SK-N-SH (cell line): ENCODE results near the gene AFF3. TPM values are rescaled to one million over a fixed set of nuclear protein-coding genes. Genes with fewer than 3 reads are reported as not detected.

ENCODE experiments used
- CTCF ChIA-PET: fragments of 300-600, 350-600 bp; formaldehyde crosslinking; extraction: SDS; loops from one replicate; lab custom pipeline; 2021; lab: Yijun Ruan, JAX
- POLR2A ChIA-PET: fragments of 350-600 bp; sonication (Branson Sonifier 250); formaldehyde crosslinking; extraction: SDS; loops from one replicate; lab custom pipeline; 2020; ENCODE audit warnings: antibody characterized with exemption, inconsistent platforms; lab: Yijun Ruan, JAX
- DNase-seq: peaks from one replicate; pipeline ENCODE4 v3.0.0; 2012
- H2AFZ ChIP-seq: fragments of 200-600 bp; sonication (generic); 2 replicates; pipeline ENCODE4 v1.8.1; 2016; ENCODE audit warnings: antibody characterized with exemption, mild to moderate bottlenecking, low read depth
- H3F3A ChIP-seq: fragments of 200-600 bp; sonication (generic); replicated peaks from 2 replicates; pipeline ENCODE3; 2016; ENCODE audit warnings: antibody characterized with exemption, mild to moderate bottlenecking; ENCODE audit not compliant: insufficient read depth
- H3K27ac ChIP-seq, 2 experiments: fragments of 200-500 bp in 1 of 2; fragments of 200-600 bp in 1 of 2; sonication (Bioruptor generic) in 1 of 2; sonication (generic), shearing (Covaris generic) in 1 of 2; 2 replicates each; pipeline versions ENCODE4 v1.5.1 to v1.6.1; 2014 to 2016; ENCODE audit warnings: low read depth in 2 of 2, inconsistent platforms in 1 of 2, low read length in 1 of 2, mild to moderate bottlenecking in 1 of 2, mixed read lengths in 1 of 2
- H3K27me3 ChIP-seq: fragments of 200-600 bp; sonication (generic), shearing (Covaris generic); 2 replicates; pipeline ENCODE4 v1.6.1; 2016; ENCODE audit warnings: mixed run types; ENCODE audit not compliant: insufficient read depth
- H3K36me3 ChIP-seq, 2 experiments: fragments of 200-500 bp in 1 of 2; fragments of 200-600 bp in 1 of 2; sonication (Bioruptor generic) in 1 of 2; sonication (generic) in 1 of 2; replicated peaks in 1 of 2; 2 replicates each; pipeline versions ENCODE3 to v1.5.1; 2014 to 2016; ENCODE audit warnings: low read length in 1 of 2, mild to moderate bottlenecking in 1 of 2; ENCODE audit not compliant: insufficient read depth in 2 of 2, control insufficient read depth in 1 of 2
- H3K4me1 ChIP-seq, 2 experiments: fragments of 200-500 bp in 1 of 2; fragments of 200-600 bp in 1 of 2; sonication (Bioruptor generic) in 1 of 2; sonication (generic), shearing (Covaris generic) in 1 of 2; 2 replicates each; pipeline versions ENCODE4 v1.5.1 to v1.6.1; 2014 to 2016; ENCODE audit warnings: low read depth in 1 of 2, low read length in 1 of 2, mixed run types in 1 of 2; ENCODE audit not compliant: insufficient read depth in 2 of 2, control insufficient read depth in 1 of 2
- H3K4me2 ChIP-seq: fragments of 200-600 bp; sonication (generic), shearing (Covaris generic); 2 replicates; pipeline ENCODE4 v1.6.1; 2017; ENCODE audit warnings: mixed run types
- H3K4me3 ChIP-seq, 2 experiments: fragments of 200-500 bp in 1 of 2; fragments of 200-600 bp in 1 of 2; sonication (Bioruptor generic) in 1 of 2; sonication (generic), shearing (Covaris generic) in 1 of 2; 2 replicates each; pipeline versions ENCODE4 v1.5.1 to v1.8.1; 2014 to 2016; ENCODE audit warnings: low read depth in 2 of 2, inconsistent platforms in 1 of 2, low read length in 1 of 2, mild to moderate bottlenecking in 1 of 2, mixed read lengths in 1 of 2, moderate library complexity in 1 of 2
- H3K79me2 ChIP-seq: fragments of 200-600 bp; sonication (generic); 2 replicates; pipeline ENCODE4 v1.8.1; 2017; ENCODE audit warnings: mild to moderate bottlenecking; ENCODE audit not compliant: insufficient read depth
- H3K9ac ChIP-seq: fragments of 200-600 bp; sonication (generic); 2 replicates; pipeline ENCODE4 v1.6.1; 2017; ENCODE audit warnings: mixed run types
- H3K9me2 ChIP-seq: fragments of 200-600 bp; sonication (generic); 2 replicates; pipeline ENCODE4 v1.6.1; 2017; ENCODE audit warnings: mixed run types
- H3K9me3 ChIP-seq: fragments of 200-600 bp; sonication (generic); 2 replicates; pipeline ENCODE4 v1.6.1; 2017; ENCODE audit warnings: mixed run types, mild to moderate bottlenecking, moderate library complexity
- H4K20me1 ChIP-seq: fragments of 200-600 bp; sonication (generic); 2 replicates; pipeline ENCODE4 v1.6.1; 2017; ENCODE audit warnings: mild to moderate bottlenecking, mixed run types; ENCODE audit not compliant: insufficient read depth
- ELF1 ChIP-seq: IDR thresholded peaks from 2 replicates; pipeline ENCODE4 v1.4.0; 2012
- EP300 ChIP-seq, 2 experiments: IDR thresholded peaks; 2 replicates each; pipeline versions ENCODE4 v1.4.0 to v1.6.1; 2012; ENCODE audit warnings: borderline replicate concordance in 1 of 2, low read depth in 1 of 2, low read length in 1 of 2
- FOSL2 ChIP-seq: IDR thresholded peaks from 2 replicates; pipeline ENCODE4 v1.4.0; 2012; ENCODE audit warnings: low read depth, mild to moderate bottlenecking, moderate library complexity, borderline replicate concordance
- JUND ChIP-seq: IDR thresholded peaks from 2 replicates; pipeline ENCODE4 v1.4.0; 2012
- MAX ChIP-seq: IDR thresholded peaks from 2 replicates; pipeline ENCODE4 v1.4.0; 2012; ENCODE audit warnings: low read depth
- MEF2A ChIP-seq: IDR thresholded peaks from 2 replicates; pipeline ENCODE4 v1.4.0; 2012; ENCODE audit warnings: low read depth, borderline replicate concordance
- NFIC ChIP-seq: IDR thresholded peaks from 2 replicates; pipeline ENCODE4 v1.4.0; 2012; ENCODE audit warnings: borderline replicate concordance
- PBX3 ChIP-seq: IDR thresholded peaks from 2 replicates; pipeline ENCODE4; 2012
- POLR2AphosphoS5 ChIP-seq: IDR thresholded peaks from 2 replicates; pipeline ENCODE4 v1.6.1; 2012; ENCODE audit warnings: low read depth, low read length
- RFX5 ChIP-seq: IDR thresholded peaks from 2 replicates; pipeline ENCODE4 v1.6.1; 2012; ENCODE audit warnings: mild to moderate bottlenecking, improper control_type of control experiment, low read length
- RXRA ChIP-seq: IDR thresholded peaks from 2 replicates; pipeline ENCODE4 v1.4.0; 2012; ENCODE audit warnings: low read depth, mild to moderate bottlenecking, borderline replicate concordance
- SMC3 ChIP-seq: IDR thresholded peaks from 2 replicates; pipeline ENCODE4 v1.6.1; 2012; ENCODE audit warnings: low read depth, low read length, improper control_type of control experiment
- TCF12 ChIP-seq: IDR thresholded peaks from 2 replicates; pipeline ENCODE4 v1.4.0; 2012
- TEAD4 ChIP-seq: IDR thresholded peaks from 2 replicates; pipeline ENCODE4 v1.4.0; 2012; ENCODE audit warnings: mild to moderate bottlenecking, borderline replicate concordance; ENCODE audit not compliant: insufficient read depth
- YY1 ChIP-seq: IDR thresholded peaks from 2 replicates; pipeline ENCODE4 v1.4.0; 2012; ENCODE audit warnings: low read depth, mild to moderate bottlenecking
- WGBS: methylation state at CpG from one replicate; pipeline ENCODE4 v1.1.6; 2017; ENCODE audit warnings: low lambda C conversion rate; 5-methylcytosine and 5-hydroxymethylcytosine counted together
- polyA plus RNA-seq, 3 experiments: library from polyadenylated mRNA; depleted of rRNA; stranded (reverse); fragments of >200 nt; gene quantifications; 2 replicates each; pipeline ENCODE4 v1.2.3, GENCODE V29; 2012
- TF ChIP-seq, protein P1 (sequence below): IDR thresholded peaks from 2 replicates; pipeline ENCODE4 v1.4.0; 2012; ENCODE audit warnings: low read depth, borderline replicate concordance
- TF ChIP-seq, protein P2 (sequence below): IDR thresholded peaks from 2 replicates; pipeline ENCODE4 v1.4.0; 2012; ENCODE audit warnings: low read depth, borderline replicate concordance
- TF ChIP-seq, protein P3 (sequence below): fragments of 150-350 bp; IDR thresholded peaks from 2 replicates; pipeline ENCODE4 v1.6.1; 2016; ENCODE audit warnings: mild to moderate bottlenecking, low read depth, low read length

Gene AFF3
- polyA plus RNA-seq, 1 of the 3 experiments (the other 2 are of a cell fraction), result 0.36 TPM

DNA sequence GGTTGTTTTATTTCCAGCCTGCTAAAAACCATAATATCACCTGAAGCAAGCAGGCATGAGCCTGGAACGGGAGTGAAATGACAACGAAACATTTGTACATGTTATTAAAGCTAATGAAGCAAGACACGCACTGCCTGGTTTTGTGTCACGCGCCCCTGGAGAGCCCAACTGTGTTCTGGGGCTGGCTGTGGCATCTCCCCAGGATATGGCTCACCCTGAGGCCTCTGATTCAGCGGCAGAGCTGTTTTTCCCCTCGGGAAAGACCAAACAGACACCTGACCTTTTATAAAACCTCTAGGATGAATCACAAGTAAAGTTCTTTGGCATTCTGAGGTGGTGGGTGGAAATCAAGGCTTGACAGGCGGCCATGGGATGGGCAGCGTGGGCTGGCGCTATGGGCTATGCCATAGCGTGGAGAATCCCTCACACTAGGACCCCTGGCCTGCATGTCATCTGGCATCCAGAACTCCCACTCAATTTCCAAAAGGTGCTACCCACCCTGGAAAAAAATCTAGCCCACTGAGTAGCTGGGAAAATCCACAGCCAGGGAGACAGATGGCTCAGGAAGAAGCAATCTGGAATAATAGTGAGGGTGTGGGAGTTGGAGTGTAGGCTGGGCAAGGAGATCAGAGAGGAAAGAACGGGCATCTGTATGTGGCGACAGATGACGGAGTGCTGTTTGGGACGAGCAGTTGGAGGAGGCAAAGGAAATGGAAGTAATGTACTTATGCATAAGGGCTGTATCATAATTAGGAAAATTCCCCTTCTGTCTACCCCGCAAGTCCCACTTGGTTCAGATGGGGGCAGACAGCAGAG lies 262.0 kb downstream of the AFF3 start:
- Histone ChIP-seq H3K4me1 (peaks cover 20 to 32% of the 10 kb centered on the region in 2 experiments), H3K9ac (peak overlapping the region; percentile 59), H3K4me2 (peak overlapping the region; percentile 64), H3K27ac (peak overlapping the region; percentile 77 to 89), H4K20me1 (no peaks in the 10 kb centered on the region), H2AFZ (peak overlapping the region; percentile 74; the same call in 1 of the 2 replicates), H3K9me3 (no peaks in the 10 kb centered on the region), H3K9me2 (no peaks in the 10 kb centered on the region), H3K27me3 (no peaks in the 10 kb centered on the region), H3K36me3 (no peaks in the 10 kb centered on the region), H3K79me2 (no peaks in the 10 kb centered on the region), H3K4me3 (no peak overlapping the region), H3F3A (peaks cover 33% of the 10 kb centered on the region)
- peak; percentile 20 for DNase-seq
- no peak for TF ChIP-seq YY1
- peak; percentile 96 for TF ChIP-seq RFX5
- TF ChIP-seq JUND, result peak; percentile 63
- no peak for TF ChIP-seq MEF2A
- TF ChIP-seq, protein P1, sequence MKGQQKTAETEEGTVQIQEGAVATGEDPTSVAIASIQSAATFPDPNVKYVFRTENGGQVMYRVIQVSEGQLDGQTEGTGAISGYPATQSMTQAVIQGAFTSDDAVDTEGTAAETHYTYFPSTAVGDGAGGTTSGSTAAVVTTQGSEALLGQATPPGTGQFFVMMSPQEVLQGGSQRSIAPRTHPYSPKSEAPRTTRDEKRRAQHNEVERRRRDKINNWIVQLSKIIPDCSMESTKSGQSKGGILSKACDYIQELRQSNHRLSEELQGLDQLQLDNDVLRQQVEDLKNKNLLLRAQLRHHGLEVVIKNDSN, result no peak; the same call in 1 of the 2 replicates
- TF ChIP-seq ELF1, result 0 out of 2 replicates have a peak, but pooled peaks have one; percentile 12
- TF ChIP-seq TCF12, result peak; percentile 85
- peak; percentile 78 for TF ChIP-seq FOSL2
- TF ChIP-seq POLR2AphosphoS5, result peak; percentile 40; the same call in 1 of the 2 replicates
- TF ChIP-seq, protein P2, sequence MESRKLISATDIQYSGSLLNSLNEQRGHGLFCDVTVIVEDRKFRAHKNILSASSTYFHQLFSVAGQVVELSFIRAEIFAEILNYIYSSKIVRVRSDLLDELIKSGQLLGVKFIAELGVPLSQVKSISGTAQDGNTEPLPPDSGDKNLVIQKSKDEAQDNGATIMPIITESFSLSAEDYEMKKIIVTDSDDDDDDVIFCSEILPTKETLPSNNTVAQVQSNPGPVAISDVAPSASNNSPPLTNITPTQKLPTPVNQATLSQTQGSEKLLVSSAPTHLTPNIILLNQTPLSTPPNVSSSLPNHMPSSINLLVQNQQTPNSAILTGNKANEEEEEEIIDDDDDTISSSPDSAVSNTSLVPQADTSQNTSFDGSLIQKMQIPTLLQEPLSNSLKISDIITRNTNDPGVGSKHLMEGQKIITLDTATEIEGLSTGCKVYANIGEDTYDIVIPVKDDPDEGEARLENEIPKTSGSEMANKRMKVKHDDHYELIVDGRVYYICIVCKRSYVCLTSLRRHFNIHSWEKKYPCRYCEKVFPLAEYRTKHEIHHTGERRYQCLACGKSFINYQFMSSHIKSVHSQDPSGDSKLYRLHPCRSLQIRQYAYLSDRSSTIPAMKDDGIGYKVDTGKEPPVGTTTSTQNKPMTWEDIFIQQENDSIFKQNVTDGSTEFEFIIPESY, result 0 out of 2 replicates have a peak, but pooled peaks have one; percentile 36
- peak; percentile 82 for TF ChIP-seq TEAD4
- peak; percentile 68 for TF ChIP-seq PBX3
- TF ChIP-seq, protein P3, sequence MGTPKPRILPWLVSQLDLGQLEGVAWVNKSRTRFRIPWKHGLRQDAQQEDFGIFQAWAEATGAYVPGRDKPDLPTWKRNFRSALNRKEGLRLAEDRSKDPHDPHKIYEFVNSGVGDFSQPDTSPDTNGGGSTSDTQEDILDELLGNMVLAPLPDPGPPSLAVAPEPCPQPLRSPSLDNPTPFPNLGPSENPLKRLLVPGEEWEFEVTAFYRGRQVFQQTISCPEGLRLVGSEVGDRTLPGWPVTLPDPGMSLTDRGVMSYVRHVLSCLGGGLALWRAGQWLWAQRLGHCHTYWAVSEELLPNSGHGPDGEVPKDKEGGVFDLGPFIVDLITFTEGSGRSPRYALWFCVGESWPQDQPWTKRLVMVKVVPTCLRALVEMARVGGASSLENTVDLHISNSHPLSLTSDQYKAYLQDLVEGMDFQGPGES, result no peak
- TF ChIP-seq SMC3, result no peak
- peak; percentile 62; the same call in 1 of the 2 replicates for TF ChIP-seq NFIC
- peak; percentile 14; the same call in 1 of the 2 replicates for TF ChIP-seq MAX
- TF ChIP-seq EP300 (IDR thresholded peaks at IDR 0.05; ENCODE audit: borderline replicate concordance in 1 of 2, low read depth in 1 of 2, low read length in 1 of 2), result peak in 1 of 2 experiments; percentile 73; a peak in 2 of 4 replicates
- peak; percentile 77 for TF ChIP-seq RXRA
- ChIA-PET CTCF (no interaction called here), POLR2A (no interaction called here)
- WGBS, result 34% methylated on average over 16 of the region's 16 CpGs
